PC-3 (cell line): ENCODE data around the gene CRYGN. TPM values are rescaled to one million over a fixed set of nuclear protein-coding genes. Genes with fewer than 3 reads are reported as not detected.

Experiments used
- ATAC-seq: fragments of 200-7000 bp; cut with Tn5 transposase; 2 replicates; pipeline ENCODE4 v1.9.1; 2020; ENCODE audit warnings: mild to moderate bottlenecking, moderate library complexity
- BruUV-seq: library from RNA; stranded (reverse); fragments of 400-500 nt; replicated peaks from 2 replicates; lab custom pipeline; 2021; lab: Mats Ljungman, UMichigan
- CTCF ChIA-PET: fragments of 300-600 bp; sonication (Branson Sonifier 250); formaldehyde crosslinking; loops from one replicate; lab custom pipeline; 2022; ENCODE audit warnings: antibody characterized with exemption; lab: Charles Lee
- POLR2A ChIA-PET: fragments of 300-600 bp; sonication (Branson Sonifier 250); formaldehyde crosslinking; loops from one replicate; lab custom pipeline; 2022; ENCODE audit warnings: antibody characterized with exemption; ENCODE audit not compliant: unreplicated experiment; lab: Charles Lee
- DNase-seq: peaks from one replicate; pipeline ENCODE4 v3.0.0-alpha.2; 2015
- H2AFZ ChIP-seq: fragments of 300-600 bp; sonication (generic); 2 replicates; pipeline ENCODE4 v1.6.0; 2016; ENCODE audit warnings: antibody characterized with exemption, low read length
- H3F3A ChIP-seq: fragments of 300-600 bp; sonication (generic); one replicate; pipeline ENCODE4 v1.6.0; 2017; ENCODE audit warnings: antibody characterized with exemption, low read length, control low read depth, mild to moderate bottlenecking; ENCODE audit not compliant: unreplicated experiment
- H3K27ac ChIP-seq: fragments of 300-600 bp; sonication (generic); 2 replicates; pipeline ENCODE4 v1.5.1; 2016; ENCODE audit warnings: mild to moderate bottlenecking, low read length
- H3K27me3 ChIP-seq: fragments of 300-600 bp; sonication (generic); 2 replicates; pipeline ENCODE4 v1.6.1; 2016; ENCODE audit warnings: low read length, mixed read lengths
- H3K36me3 ChIP-seq: fragments of 300-600 bp; sonication (generic); 2 replicates; pipeline ENCODE4 v1.6.1; 2016; ENCODE audit warnings: low read depth, mixed run types, low read length, mixed read lengths
- H3K4me1 ChIP-seq: fragments of 300-600 bp; sonication (generic); 2 replicates; pipeline ENCODE4 v1.5.1; 2016; ENCODE audit warnings: low read length; ENCODE audit not compliant: insufficient read depth
- H3K4me2 ChIP-seq: fragments of 300-600 bp; sonication (generic); 2 replicates; pipeline ENCODE4 v1.6.0; 2016; ENCODE audit warnings: low read length
- H3K4me3 ChIP-seq: fragments of 300-600 bp; sonication (generic); 2 replicates; pipeline ENCODE4 v1.5.1; 2016; ENCODE audit warnings: mild to moderate bottlenecking, low read length, mixed read lengths
- H3K79me2 ChIP-seq: fragments of 300-600 bp; sonication (generic); 2 replicates; pipeline ENCODE4 v1.6.1; 2017; ENCODE audit warnings: low read length, mixed read lengths
- H3K9ac ChIP-seq: fragments of 300-600 bp; sonication (generic); 2 replicates; pipeline ENCODE4 v1.6.0; 2016; ENCODE audit warnings: mild to moderate bottlenecking, low read length
- H3K9me2 ChIP-seq: fragments of 300-600 bp; sonication (generic); replicated peaks from 2 replicates; pipeline ENCODE4 v1.6.1; 2016; ENCODE audit warnings: mixed run types, low read length, mixed read lengths
- H3K9me3 ChIP-seq: fragments of 300-600 bp; sonication (generic); 2 replicates; pipeline ENCODE4 v1.6.1; 2016; ENCODE audit warnings: low read length, mixed read lengths
- H4K20me1 ChIP-seq: fragments of 300-600 bp; sonication (generic); 2 replicates; pipeline ENCODE4 v1.6.1; 2016; ENCODE audit warnings: low read length, mixed read lengths
- EZH2 ChIP-seq: fragments of 300-600 bp; sonication (generic); IDR thresholded peaks from one replicate; pipeline ENCODE4 v1.6.1; 2017; ENCODE audit warnings: antibody characterized with exemption, mild to moderate bottlenecking, low read length; ENCODE audit not compliant: unreplicated experiment
- EZH2phosphoT487 ChIP-seq: fragments of 300-600 bp; sonication (generic); IDR thresholded peaks from 2 replicates; pipeline ENCODE4 v1.6.1; 2018; ENCODE audit warnings: mild to moderate bottlenecking, antibody characterized with exemption, low read length, borderline replicate concordance
- intact Hi-C: fragments of 100-400 bp; cut with micrococcal nuclease; formaldehyde crosslinking; loops from 2 replicates; pipeline ENCODE4 v1.9.0; 2023
- total RNA-seq: library from RNA; depleted of rRNA; stranded (reverse); fragments of >200 nt; gene quantifications from 2 replicates; pipeline ENCODE4 v1.2.3, GENCODE V29; 2014
- TF ChIP-seq, protein P1 (sequence below): fragments of 300-600 bp; sonication (generic); conservative IDR thresholded peaks from 2 replicates; pipeline ENCODE4 v1.5.1; 2017; ENCODE audit warnings: antibody characterized with exemption, low read depth, mild to moderate bottlenecking, low read length

Gene CRYGN
- total RNA-seq, 1 experiment from 2014 or later = 0.11 TPM

DNA sequence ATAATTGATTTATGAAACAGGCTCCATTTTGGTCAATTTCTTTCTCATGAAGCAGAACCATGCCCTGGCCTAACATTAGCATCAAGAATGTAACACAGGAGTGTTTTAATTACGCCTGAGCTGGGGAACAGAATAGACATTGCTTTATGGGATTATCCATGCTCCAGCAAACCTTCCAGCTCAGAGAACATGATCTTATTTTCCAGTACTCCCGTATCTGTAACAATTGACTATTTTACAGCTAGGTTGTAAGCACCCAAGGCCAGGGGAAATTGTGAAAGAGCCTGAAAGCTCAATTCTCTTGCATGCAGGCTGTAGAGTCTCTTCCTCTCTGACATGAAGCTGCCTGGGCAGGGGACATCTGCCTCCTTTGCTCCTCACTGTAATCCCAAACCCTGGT lies 30.8 kb upstream of the CRYGN start:
- BruUV-seq = no TSS peak
- Histone ChIP-seq H4K20me1 (0 out of 2 replicates have a peak, but pooled peaks cover 15% of the 10 kb centered on the region), H3K9me2 (no peaks in the 10 kb centered on the region), H3K9me3 (no peaks in the 10 kb centered on the region), H3K27ac (no peak overlapping the region), H3K27me3 (no peaks in the 10 kb centered on the region), H3K36me3 (peaks cover 70% of the 10 kb centered on the region), H3K4me2 (no peak overlapping the region), H3K4me1 (peaks cover 9% of the 10 kb centered on the region; the same call in 1 of the 2 replicates), H3F3A (peaks cover 4% of the 10 kb centered on the region), H2AFZ (no peak overlapping the region), H3K4me3 (no peak overlapping the region), H3K9ac (no peak overlapping the region), H3K79me2 (peaks cover 48% of the 10 kb centered on the region)
- ATAC-seq = no peak
- CTCF ChIA-PET = interaction anchor here (0.5 kb wide), 1 partner anchor 91 kb away, joined by 7 read pairs; no protein-coding TSS in a partner anchor
- TF ChIP-seq, protein P1, sequence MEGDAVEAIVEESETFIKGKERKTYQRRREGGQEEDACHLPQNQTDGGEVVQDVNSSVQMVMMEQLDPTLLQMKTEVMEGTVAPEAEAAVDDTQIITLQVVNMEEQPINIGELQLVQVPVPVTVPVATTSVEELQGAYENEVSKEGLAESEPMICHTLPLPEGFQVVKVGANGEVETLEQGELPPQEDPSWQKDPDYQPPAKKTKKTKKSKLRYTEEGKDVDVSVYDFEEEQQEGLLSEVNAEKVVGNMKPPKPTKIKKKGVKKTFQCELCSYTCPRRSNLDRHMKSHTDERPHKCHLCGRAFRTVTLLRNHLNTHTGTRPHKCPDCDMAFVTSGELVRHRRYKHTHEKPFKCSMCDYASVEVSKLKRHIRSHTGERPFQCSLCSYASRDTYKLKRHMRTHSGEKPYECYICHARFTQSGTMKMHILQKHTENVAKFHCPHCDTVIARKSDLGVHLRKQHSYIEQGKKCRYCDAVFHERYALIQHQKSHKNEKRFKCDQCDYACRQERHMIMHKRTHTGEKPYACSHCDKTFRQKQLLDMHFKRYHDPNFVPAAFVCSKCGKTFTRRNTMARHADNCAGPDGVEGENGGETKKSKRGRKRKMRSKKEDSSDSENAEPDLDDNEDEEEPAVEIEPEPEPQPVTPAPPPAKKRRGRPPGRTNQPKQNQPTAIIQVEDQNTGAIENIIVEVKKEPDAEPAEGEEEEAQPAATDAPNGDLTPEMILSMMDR = no peak
- no peak for TF ChIP-seq EZH2phosphoT487
- TF ChIP-seq EZH2 = no peak
- POLR2A ChIA-PET = interaction anchor here (0.7 kb wide), 1 partner anchor 162 kb away, joined by 3 read pairs; no protein-coding TSS in a partner anchor
- intact Hi-C loops = no loop called here
- no peak for DNase-seq

DNA sequence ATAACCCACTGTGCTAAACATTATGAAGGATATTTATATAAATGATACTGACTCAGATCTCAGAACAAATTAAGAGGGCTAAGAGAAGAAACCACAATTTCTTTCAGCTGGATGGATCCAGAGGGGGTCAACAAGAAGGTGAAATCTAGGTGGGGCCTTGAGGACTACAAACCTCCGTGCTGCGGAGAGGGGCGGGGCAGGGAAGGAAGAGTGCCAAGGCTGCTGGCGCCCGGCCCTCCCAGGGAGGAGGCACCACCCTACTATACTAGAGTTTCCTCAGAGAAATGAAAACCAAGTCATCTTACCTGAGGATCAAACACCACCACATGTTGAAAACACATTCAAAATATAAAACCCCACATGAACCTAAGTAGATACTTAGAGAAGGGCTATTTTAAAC lies 29.3 kb upstream of the CRYGN start:
- Histone ChIP-seq H3K27ac (no peak overlapping the region), H3K9me3 (no peaks in the 10 kb centered on the region), H3K27me3 (no peaks in the 10 kb centered on the region), H3K79me2 (peaks cover 34% of the 10 kb centered on the region), H3K4me2 (no peak overlapping the region), H3F3A (peaks cover 4% of the 10 kb centered on the region), H3K9ac (no peak overlapping the region), H2AFZ (no peak overlapping the region), H3K9me2 (no peaks in the 10 kb centered on the region), H3K36me3 (peaks cover 80% of the 10 kb centered on the region), H3K4me3 (no peak overlapping the region), H3K4me1 (peaks cover 9% of the 10 kb centered on the region; the same call in 1 of the 2 replicates), H4K20me1 (0 out of 2 replicates have a peak, but pooled peaks cover 15% of the 10 kb centered on the region)
- intact Hi-C loops = loop anchor here (10.0 kb wide), 1 partner anchor 286 kb away; no protein-coding TSS in a partner anchor
- ATAC-seq (no peak), DNase-seq (no peak)
- ChIA-PET POLR2A (no interaction called here), CTCF (no interaction called here)
- TF ChIP-seq, protein P1 = no peak
- BruUV-seq = no TSS peak

DNA sequence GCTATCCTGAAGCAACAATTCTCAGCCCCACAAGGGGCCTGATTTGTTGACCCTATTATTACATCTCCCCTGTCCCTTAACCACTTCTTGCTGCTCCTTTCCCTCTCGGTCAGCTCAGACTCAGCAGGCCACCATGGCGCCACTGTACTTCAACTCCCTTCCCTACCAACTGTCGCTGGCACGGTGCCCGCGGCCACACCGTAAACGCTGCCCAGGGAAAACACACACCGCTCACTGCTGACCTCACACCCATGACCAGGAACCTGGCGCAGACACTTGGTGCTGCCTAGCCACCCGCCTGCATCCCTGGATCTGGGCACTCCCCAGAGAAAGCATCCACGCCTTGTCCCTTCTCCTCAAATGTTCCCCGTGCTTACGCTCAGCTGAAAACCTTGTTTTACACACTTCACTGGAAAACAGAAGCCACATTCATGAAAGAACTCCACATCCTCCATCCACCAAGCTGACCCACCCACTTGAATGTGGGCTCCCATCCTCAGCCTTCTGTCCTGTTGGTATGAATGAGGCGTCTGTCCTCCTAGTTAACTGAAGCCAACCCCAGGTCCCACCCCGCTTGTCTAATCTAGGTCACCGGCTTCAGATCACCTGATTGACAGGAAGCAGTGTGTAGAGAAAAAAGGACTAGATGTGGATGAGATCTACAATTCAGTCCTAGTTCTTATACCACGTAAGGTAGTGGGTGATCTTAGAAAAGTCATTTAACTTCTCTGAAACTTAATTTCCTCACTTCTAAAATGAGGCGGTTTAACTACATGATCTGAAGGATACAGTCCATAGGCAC lies 28.5 kb upstream of the CRYGN start:
- H3K4me1 ChIP-seq = peaks cover 4% of the 10 kb centered on the region; the same call in 1 of the 2 replicates
- H3K4me2 ChIP-seq = no peak overlapping the region
- ChIA-PET CTCF (no interaction called here), POLR2A (interaction anchor here (0.6 kb wide), 1 partner anchor 40 kb away, joined by 9 read pairs; no protein-coding TSS in a partner anchor)
- 0 out of 2 replicates have a peak, but pooled peaks cover 13% of the 10 kb centered on the region for H4K20me1 ChIP-seq
- intact Hi-C loops = loop anchor here (10.0 kb wide), 1 partner anchor 286 kb away; no protein-coding TSS in a partner anchor
- no peak overlapping the region for H2AFZ ChIP-seq
- peaks cover 25% of the 10 kb centered on the region for H3K79me2 ChIP-seq
- no peaks in the 10 kb centered on the region for H3K9me3 ChIP-seq
- H3K9me2 ChIP-seq = no peaks in the 10 kb centered on the region
- no peak overlapping the region for H3K4me3 ChIP-seq
- H3F3A ChIP-seq = peaks cover 4% of the 10 kb centered on the region
- ATAC-seq = no peak
- no peak for DNase-seq
- no peaks in the 10 kb centered on the region for H3K27me3 ChIP-seq
- H3K36me3 ChIP-seq = peaks cover 75% of the 10 kb centered on the region
- H3K27ac ChIP-seq = no peak overlapping the region
- TF ChIP-seq EZH2phosphoT487 = no peak
- TF ChIP-seq EZH2 = no peak
- TF ChIP-seq, protein P1 = no peak
- H3K9ac ChIP-seq = no peak overlapping the region
- no TSS peak for BruUV-seq
